Mesenchymal stem cell (in vitro differentiated cells and primary cell): ENCODE results near the gene TTLL9.
"Not testable (repeated sequence)": the region's sequence is repeated elsewhere in the genome, so short reads cannot be mapped to it uniquely, and the experiment has no call there.

Source experiments
- DNase-seq: peaks from one replicate; pipeline ENCODE4 v3.0.0-alpha.2; 2013
- H2AFZ ChIP-seq: one replicate; pipeline ENCODE4 v1.6.1; 2013; ENCODE audit warnings: low read depth, mild to moderate bottlenecking, control low read depth, inconsistent platforms, low read length, moderate library complexity
- H2AK5ac ChIP-seq: 2 replicates; pipeline ENCODE4 v1.6.1; 2013; ENCODE audit warnings: low read length, moderate library complexity, mild to moderate bottlenecking, inconsistent platforms; ENCODE audit not compliant: severe bottlenecking
- H2BK120ac ChIP-seq: one replicate; pipeline ENCODE4 v1.6.1; 2013; ENCODE audit warnings: low read depth, mild to moderate bottlenecking, inconsistent platforms, low read length, moderate library complexity
- H2BK12ac ChIP-seq, 2 experiments: one replicate each; pipeline ENCODE4 v1.6.1; 2013; ENCODE audit warnings: inconsistent platforms in 2 of 2, low read length in 2 of 2, mild to moderate bottlenecking in 2 of 2, moderate library complexity in 2 of 2, control low read depth in 1 of 2
- H2BK15ac ChIP-seq: one replicate; pipeline ENCODE4 v1.6.1; 2013; ENCODE audit warnings: mild to moderate bottlenecking, low read depth, inconsistent platforms; ENCODE audit not compliant: poor library complexity, severe bottlenecking
- H2BK5ac ChIP-seq: 2 replicates; pipeline ENCODE4 v1.6.1; 2013; ENCODE audit warnings: low read depth, mild to moderate bottlenecking, low read length, control low read depth, inconsistent platforms; ENCODE audit not compliant: poor library complexity, severe bottlenecking
- H3K14ac ChIP-seq, 2 experiments: one replicate each; pipeline ENCODE4 v1.6.1; 2013; ENCODE audit warnings: inconsistent platforms in 2 of 2, low read length in 2 of 2, control low read depth in 1 of 2, mild to moderate bottlenecking in 1 of 2, moderate library complexity in 1 of 2
- H3K18ac ChIP-seq, 2 experiments: one replicate each; pipeline ENCODE4 v1.6.1; 2013; ENCODE audit warnings: inconsistent platforms in 2 of 2, low read length in 2 of 2, control low read depth in 1 of 2, low read depth in 1 of 2, mild to moderate bottlenecking in 1 of 2
- H3K23ac ChIP-seq, 2 experiments: one replicate each; pipeline ENCODE4 v1.6.1; 2013; ENCODE audit warnings: inconsistent platforms in 2 of 2, low read length in 2 of 2, mild to moderate bottlenecking in 2 of 2, moderate library complexity in 2 of 2, control low read depth in 1 of 2
- H3K27ac ChIP-seq: 2 replicates; pipeline ENCODE4 v1.5.1; 2013; ENCODE audit warnings: mild to moderate bottlenecking, moderate library complexity, low read length, control low read depth, inconsistent platforms; ENCODE audit not compliant: poor library complexity, severe bottlenecking
- H3K27me3 ChIP-seq, 2 experiments: 2 replicates each; pipeline versions ENCODE4 v1.6.1 to v1.7.0; 2013; ENCODE audit warnings: low read length in 2 of 2, mild to moderate bottlenecking in 2 of 2, moderate library complexity in 2 of 2, control low read depth in 1 of 2, inconsistent platforms in 1 of 2; ENCODE audit not compliant: control insufficient read depth in 1 of 2, insufficient read depth in 1 of 2
- H3K36me3 ChIP-seq, 2 experiments: 2 replicates each; pipeline versions ENCODE4 v1.6.1 to v1.7.0; 2013; ENCODE audit warnings: low read length in 2 of 2, control low read depth in 1 of 2, inconsistent platforms in 1 of 2, low read depth in 1 of 2, mild to moderate bottlenecking in 1 of 2; ENCODE audit not compliant: insufficient read depth in 2 of 2, control insufficient read depth in 1 of 2
- H3K4ac ChIP-seq, 2 experiments: one replicate each; pipeline ENCODE4 v1.6.1; 2013; ENCODE audit warnings: inconsistent platforms in 2 of 2, low read length in 2 of 2, mild to moderate bottlenecking in 2 of 2, moderate library complexity in 2 of 2, control low read depth in 1 of 2, low read depth in 1 of 2
- H3K4me1 ChIP-seq: 2 replicates; pipeline ENCODE4 v1.6.1; 2013; ENCODE audit warnings: low read depth, low read length, control low read depth; ENCODE audit not compliant: control insufficient read depth, insufficient read depth
- H3K4me2 ChIP-seq: 2 replicates; pipeline ENCODE4 v1.6.1; 2013; ENCODE audit warnings: low read length, mild to moderate bottlenecking, inconsistent platforms; ENCODE audit not compliant: poor library complexity, severe bottlenecking
- H3K4me3 ChIP-seq, 2 experiments: 2 replicates each; pipeline versions ENCODE4 v1.5.1 to v1.7.0; 2013; ENCODE audit warnings: low read length in 2 of 2, mild to moderate bottlenecking in 2 of 2, control low read depth in 1 of 2, low read depth in 1 of 2; ENCODE audit not compliant: insufficient read depth in 1 of 2
- H3K79me1 ChIP-seq: replicated peaks from 2 replicates; pipeline ENCODE4 v1.6.1; 2013; ENCODE audit warnings: mild to moderate bottlenecking, control low read depth, low read length, inconsistent platforms; ENCODE audit not compliant: poor library complexity, severe bottlenecking
- H3K9ac ChIP-seq: 2 replicates; pipeline ENCODE4 v1.7.0; 2013; ENCODE audit warnings: mild to moderate bottlenecking, low read length, moderate library complexity
- H3K9me3 ChIP-seq: 2 replicates; pipeline ENCODE4 v1.7.0; 2013; ENCODE audit warnings: mild to moderate bottlenecking, low read length; ENCODE audit not compliant: control insufficient read depth
- H4K8ac ChIP-seq: one replicate; pipeline ENCODE4 v1.6.1; 2013; ENCODE audit warnings: inconsistent platforms, mild to moderate bottlenecking, low read length, moderate library complexity
- H4K91ac ChIP-seq: one replicate; pipeline ENCODE4 v1.6.1; 2013; ENCODE audit warnings: mild to moderate bottlenecking, low read length, inconsistent platforms
- WGBS: methylation state at CpG from one replicate; pipeline ENCODE4 v1.1.7; 2013; ENCODE audit warnings: mixed read lengths; 5-methylcytosine and 5-hydroxymethylcytosine counted together

TTLL9 gene

DNA sequence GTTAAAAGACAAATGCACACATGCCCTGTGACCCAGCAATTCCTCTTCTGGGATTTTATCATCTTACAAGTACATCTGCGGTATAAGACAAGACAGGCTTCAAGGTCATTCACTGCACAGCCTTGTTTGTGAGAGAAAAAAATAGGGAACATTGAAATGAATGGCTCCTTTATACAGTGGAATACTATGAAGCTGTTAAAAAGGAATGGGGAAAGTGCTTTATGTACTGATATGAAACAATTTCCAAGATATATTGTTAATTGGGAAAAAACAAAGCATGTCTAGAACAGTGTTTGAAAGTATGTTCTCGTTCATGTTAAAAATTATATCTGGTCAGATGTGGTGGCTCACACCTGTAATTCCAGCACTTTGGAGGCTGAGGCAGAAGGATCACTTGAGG, 56.1 kb downstream of the TTLL9 start:
- H3K36me3 ChIP-seq: no peaks in the 10 kb centered on the region
- 97% methylated on average over 2 of the region's 2 CpGs for WGBS
- no peaks in the 10 kb centered on the region for H3K9me3 ChIP-seq
- H3K27ac ChIP-seq: no peak overlapping the region
- H2BK120ac ChIP-seq: no peak overlapping the region
- no peak overlapping the region for H3K9ac ChIP-seq
- H2AFZ ChIP-seq: no peak overlapping the region
- DNase-seq: no peak
- H3K4me1 ChIP-seq: peaks cover 2% of the 10 kb centered on the region
- H3K27me3 ChIP-seq: peaks cover 38 to 57% of the 10 kb centered on the region in 2 experiments
- H3K18ac ChIP-seq: no peak overlapping the region
- no peak overlapping the region for H3K14ac ChIP-seq
- no peak overlapping the region for H4K8ac ChIP-seq
- no peak overlapping the region for H3K4me2 ChIP-seq
- H2BK12ac ChIP-seq: no peak overlapping the region
- H4K91ac ChIP-seq: no peak overlapping the region
- H3K23ac ChIP-seq: no peak overlapping the region
- H2BK15ac ChIP-seq: no peak overlapping the region
- no peak overlapping the region for H2BK5ac ChIP-seq
- H3K4ac ChIP-seq: no peak overlapping the region
- H3K79me1 ChIP-seq: no peaks in the 10 kb centered on the region
- no peak overlapping the region for H2AK5ac ChIP-seq
- no peak overlapping the region for H3K4me3 ChIP-seq

- Histone ChIP-seq H3K27ac (no peak overlapping the region), H3K36me3 (no peaks in the 10 kb centered on the region), H3K4me1 (peaks cover 2% of the 10 kb centered on the region), H3K9ac (no peak overlapping the region), H2AK5ac (no peak overlapping the region), H2BK120ac (no peak overlapping the region), H2AFZ (no peak overlapping the region), H2BK15ac (no peak overlapping the region), H3K9me3 (no peaks in the 10 kb centered on the region), H2BK5ac (no peak overlapping the region), H4K8ac (no peak overlapping the region), H4K91ac (no peak overlapping the region), H3K23ac (no peak overlapping the region), H3K14ac (no peak overlapping the region), H3K4me3 (no peak overlapping the region), H3K79me1 (no peaks in the 10 kb centered on the region), H2BK12ac (no peak overlapping the region), H3K4ac (no peak overlapping the region), H3K4me2 (no peak overlapping the region), H3K27me3 (peaks cover 43 to 51% of the 10 kb centered on the region in 2 experiments), H3K18ac (no peak overlapping the region)
- 88% methylated on average over 7 of the region's 8 CpGs for WGBS
- DNase-seq: no peak
Measured at GRCh38 chr20:31927627-31928159, 57.3 kb downstream of the TTLL9 start.

- H4K91ac ChIP-seq, H3K9ac ChIP-seq, H3K18ac ChIP-seq, H3K4me1 ChIP-seq, H3K4me3 ChIP-seq, H2AFZ ChIP-seq, H2BK120ac ChIP-seq, H3K79me1 ChIP-seq, H3K36me3 ChIP-seq, H4K8ac ChIP-seq, H3K4me2 ChIP-seq, H2AK5ac ChIP-seq, H3K9me3 ChIP-seq, DNase-seq, H3K27ac ChIP-seq, H2BK5ac ChIP-seq, H2BK15ac ChIP-seq, H3K4ac ChIP-seq, H2BK12ac ChIP-seq, H3K14ac ChIP-seq, H3K23ac ChIP-seq: not testable (repeated sequence)
- H3K27me3 ChIP-seq: peaks cover 33 to 36% of the 10 kb centered on the region in 2 experiments
- WGBS: 86% methylated on average over 4 of the region's 4 CpGs
Measured at GRCh38 chr20:31929631-31930030, 59.2 kb downstream of the TTLL9 start.

DNA sequence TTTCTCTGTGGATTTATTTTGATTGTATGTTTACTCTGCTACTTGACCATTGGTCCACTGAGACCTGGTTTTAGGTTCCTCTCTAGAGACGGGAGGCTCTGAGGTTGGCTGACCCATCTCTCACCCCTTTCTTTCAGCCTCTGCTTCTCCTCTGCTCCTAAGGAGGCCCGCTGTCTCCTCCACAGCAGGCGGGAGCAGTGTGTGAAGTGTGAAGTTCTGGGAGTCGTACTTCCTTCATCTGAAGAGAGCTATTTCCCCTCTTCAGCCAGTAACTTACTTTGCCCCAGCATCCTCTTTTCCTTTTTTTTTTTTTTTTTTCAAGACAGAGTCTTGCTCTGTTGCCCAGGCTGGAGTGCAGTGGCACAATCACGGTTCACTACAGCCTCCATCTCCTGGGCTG, 60.3 kb downstream of the TTLL9 start:
- no peaks in the 10 kb centered on the region for H3K79me1 ChIP-seq
- no peaks in the 10 kb centered on the region for H3K36me3 ChIP-seq
- no peak overlapping the region for H2BK120ac ChIP-seq
- H2BK15ac ChIP-seq: no peak overlapping the region
- no peak overlapping the region for H3K4ac ChIP-seq
- no peak overlapping the region for H3K4me3 ChIP-seq
- H2BK12ac ChIP-seq: no peak overlapping the region
- H3K27me3 ChIP-seq: peaks cover 23 to 37% of the 10 kb centered on the region in 2 experiments
- no peak overlapping the region for H2AFZ ChIP-seq
- H3K4me2 ChIP-seq: no peak overlapping the region
- no peaks in the 10 kb centered on the region for H3K4me1 ChIP-seq
- no peak overlapping the region for H4K8ac ChIP-seq
- no peak overlapping the region for H3K18ac ChIP-seq
- H3K14ac ChIP-seq: no peak overlapping the region
- no peak overlapping the region for H2BK5ac ChIP-seq
- H4K91ac ChIP-seq: no peak overlapping the region
- no peak overlapping the region for H2AK5ac ChIP-seq
- no peak overlapping the region for H3K23ac ChIP-seq
- 47% methylated on average over 5 of the region's 5 CpGs for WGBS
- DNase-seq: no peak
- no peak overlapping the region for H3K27ac ChIP-seq
- no peak overlapping the region for H3K9ac ChIP-seq
- H3K9me3 ChIP-seq: no peaks in the 10 kb centered on the region
